ENCODE data around the gene MAN1B1. TPM values are rescaled to one million over a fixed set of nuclear protein-coding genes. Genes with fewer than 3 reads are reported as not detected.
"Not testable (repeated sequence)": the region's sequence is repeated elsewhere in the genome, so short reads cannot be mapped to it uniquely, and the experiment has no call there.

Gene MAN1B1
- total and polyA plus RNA-seq, 4 donors: 19.9 to 31.8 (median 26.5) TPM

DNA sequence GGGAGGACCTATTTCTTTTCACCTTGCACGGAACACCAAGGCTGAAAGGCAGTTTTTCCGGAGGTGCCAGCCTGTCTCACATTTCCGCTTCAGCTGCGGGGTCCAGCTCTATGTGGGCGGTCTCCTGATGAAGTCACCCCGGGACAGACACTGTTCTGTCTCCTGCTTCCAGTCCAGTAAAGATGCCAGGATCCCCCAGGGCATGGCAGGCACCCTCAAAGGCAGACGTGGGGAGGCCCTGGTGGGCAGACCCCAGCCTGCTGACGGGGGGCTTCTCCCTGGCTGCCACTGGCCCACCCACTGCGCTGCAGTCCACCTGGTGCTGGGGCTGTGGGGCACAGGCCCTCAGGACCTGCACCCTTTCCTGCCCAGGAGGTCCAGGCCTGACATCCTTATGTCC lies 24.0 kb upstream of the MAN1B1 start:
- not testable (repeated sequence) for H3K36me3 ChIP-seq (ENCODE audit: control insufficient read depth in 4 of 4, insufficient read depth in 3 of 4, low read depth in 1 of 4, low read length in 3 of 4); H3K27me3 ChIP-seq (ENCODE audit: control insufficient read depth in 4 of 4, insufficient read depth in 4 of 4, low read length in 3 of 4); H3K4me3 ChIP-seq (ENCODE audit: low read depth in 1 of 3, low read length in 3 of 3); H3K27ac ChIP-seq (ENCODE audit: low read depth in 1 of 2, low read length in 2 of 2); DNase-seq (ENCODE audit: low spot score); H3K9ac ChIP-seq (ENCODE audit: low read depth in 1 of 2, low read length in 2 of 2); H3K4me1 ChIP-seq (ENCODE audit: control insufficient read depth in 4 of 4, insufficient read depth in 4 of 4, low read length in 3 of 4); H3K9me3 ChIP-seq (ENCODE audit: control insufficient read depth in 4 of 4, low read length in 3 of 4)
- WGBS: 93% methylated on average over 9 of the region's 9 CpGs

DNA sequence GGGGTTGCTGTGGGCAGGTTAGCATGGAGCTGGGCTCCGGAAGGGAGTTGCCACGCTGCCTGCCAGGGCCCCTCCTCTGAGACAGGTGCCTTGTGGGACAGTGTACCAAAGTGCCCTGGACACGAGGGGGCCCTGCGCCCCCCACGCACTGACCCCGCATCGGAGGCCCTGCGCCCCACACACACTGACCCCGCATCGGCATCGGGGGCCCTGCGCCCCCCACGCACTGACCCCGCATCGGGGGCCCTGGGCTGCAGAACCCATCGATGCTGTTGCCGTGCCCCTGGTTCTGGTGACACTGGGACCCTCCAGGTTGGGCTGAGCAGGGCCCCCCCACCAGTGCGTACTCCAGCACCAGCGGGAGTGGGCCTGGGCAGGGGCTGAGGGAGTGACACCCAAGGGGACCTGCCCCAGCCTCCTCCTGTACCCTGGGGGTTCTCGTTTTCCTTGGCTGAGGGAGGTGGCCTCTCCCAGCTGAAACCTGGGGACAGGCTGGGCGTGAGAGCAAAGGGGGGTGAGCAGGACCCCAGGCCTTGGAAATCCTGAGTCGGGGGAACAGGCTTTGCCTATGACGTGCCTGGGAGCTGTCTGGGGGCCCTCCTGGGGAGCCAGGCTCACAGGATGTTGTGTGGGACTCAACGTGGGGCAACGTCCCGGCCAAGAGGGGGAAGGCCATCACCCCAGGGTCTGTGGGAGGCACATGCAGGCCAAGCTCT lies 23.3 kb upstream of the MAN1B1 start:
- Histone ChIP-seq H3K9ac (ENCODE audit: low read depth in 1 of 2, low read length in 2 of 2) (no peak overlapping the region), H3K27me3 (ENCODE audit: control insufficient read depth in 4 of 4, insufficient read depth in 4 of 4, low read length in 3 of 4) (peaks cover 0 to 4% (median 0%) of the 10 kb centered on the region in 4 donors), H3K36me3 (ENCODE audit: control insufficient read depth in 4 of 4, insufficient read depth in 3 of 4, low read depth in 1 of 4, low read length in 3 of 4) (no peaks in the 10 kb centered on the region), H3K27ac (ENCODE audit: low read depth in 1 of 2, low read length in 2 of 2) (no peak overlapping the region), H3K4me1 (ENCODE audit: control insufficient read depth in 4 of 4, insufficient read depth in 4 of 4, low read length in 3 of 4) (peaks cover 0 to 6% (median 0%) of the 10 kb centered on the region in 4 donors), H3K4me3 (ENCODE audit: low read depth in 1 of 3, low read length in 3 of 3) (no peak overlapping the region), H3K9me3 (ENCODE audit: control insufficient read depth in 4 of 4, low read length in 3 of 4) (no peaks in the 10 kb centered on the region)
- TF ChIP-seq RXRA (IDR thresholded peaks at IDR 0.05) (no peak), EGR1 (IDR thresholded peaks at IDR 0.05; ENCODE audit: low read depth in 2 of 2) (no peak), HNF4A (conservative IDR thresholded peaks at IDR 0.05) (no peak), HNF4G (IDR thresholded peaks at IDR 0.05) (no peak), SP1 (IDR thresholded peaks at IDR 0.05) (no peak), FOXA1 (IDR thresholded peaks at IDR 0.05) (no peak), RAD21 (IDR thresholded peaks at IDR 0.05) (no peak), TAF1 (conservative IDR thresholded peaks at IDR 0.05) (no peak), FOXA2 (IDR thresholded peaks at IDR 0.05) (no peak), JUND (IDR thresholded peaks at IDR 0.05) (no peak), YY1 (IDR thresholded peaks at IDR 0.05) (no peak), NR2F2 (IDR thresholded peaks at IDR 0.05) (no peak), GABPA (IDR thresholded peaks at IDR 0.05 in 1 of 2, conservative IDR thresholded peaks at IDR 0.05 in 1 of 2) (no peak)
- TF ChIP-seq, protein P1, sequence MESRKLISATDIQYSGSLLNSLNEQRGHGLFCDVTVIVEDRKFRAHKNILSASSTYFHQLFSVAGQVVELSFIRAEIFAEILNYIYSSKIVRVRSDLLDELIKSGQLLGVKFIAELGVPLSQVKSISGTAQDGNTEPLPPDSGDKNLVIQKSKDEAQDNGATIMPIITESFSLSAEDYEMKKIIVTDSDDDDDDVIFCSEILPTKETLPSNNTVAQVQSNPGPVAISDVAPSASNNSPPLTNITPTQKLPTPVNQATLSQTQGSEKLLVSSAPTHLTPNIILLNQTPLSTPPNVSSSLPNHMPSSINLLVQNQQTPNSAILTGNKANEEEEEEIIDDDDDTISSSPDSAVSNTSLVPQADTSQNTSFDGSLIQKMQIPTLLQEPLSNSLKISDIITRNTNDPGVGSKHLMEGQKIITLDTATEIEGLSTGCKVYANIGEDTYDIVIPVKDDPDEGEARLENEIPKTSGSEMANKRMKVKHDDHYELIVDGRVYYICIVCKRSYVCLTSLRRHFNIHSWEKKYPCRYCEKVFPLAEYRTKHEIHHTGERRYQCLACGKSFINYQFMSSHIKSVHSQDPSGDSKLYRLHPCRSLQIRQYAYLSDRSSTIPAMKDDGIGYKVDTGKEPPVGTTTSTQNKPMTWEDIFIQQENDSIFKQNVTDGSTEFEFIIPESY (IDR thresholded peaks at IDR 0.05): no peak
- TF ChIP-seq, protein P2, sequence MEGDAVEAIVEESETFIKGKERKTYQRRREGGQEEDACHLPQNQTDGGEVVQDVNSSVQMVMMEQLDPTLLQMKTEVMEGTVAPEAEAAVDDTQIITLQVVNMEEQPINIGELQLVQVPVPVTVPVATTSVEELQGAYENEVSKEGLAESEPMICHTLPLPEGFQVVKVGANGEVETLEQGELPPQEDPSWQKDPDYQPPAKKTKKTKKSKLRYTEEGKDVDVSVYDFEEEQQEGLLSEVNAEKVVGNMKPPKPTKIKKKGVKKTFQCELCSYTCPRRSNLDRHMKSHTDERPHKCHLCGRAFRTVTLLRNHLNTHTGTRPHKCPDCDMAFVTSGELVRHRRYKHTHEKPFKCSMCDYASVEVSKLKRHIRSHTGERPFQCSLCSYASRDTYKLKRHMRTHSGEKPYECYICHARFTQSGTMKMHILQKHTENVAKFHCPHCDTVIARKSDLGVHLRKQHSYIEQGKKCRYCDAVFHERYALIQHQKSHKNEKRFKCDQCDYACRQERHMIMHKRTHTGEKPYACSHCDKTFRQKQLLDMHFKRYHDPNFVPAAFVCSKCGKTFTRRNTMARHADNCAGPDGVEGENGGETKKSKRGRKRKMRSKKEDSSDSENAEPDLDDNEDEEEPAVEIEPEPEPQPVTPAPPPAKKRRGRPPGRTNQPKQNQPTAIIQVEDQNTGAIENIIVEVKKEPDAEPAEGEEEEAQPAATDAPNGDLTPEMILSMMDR (IDR thresholded peaks at IDR 0.05; ENCODE audit: low read depth, low read length, missing input control): no peak
- TF ChIP-seq, protein P3, sequence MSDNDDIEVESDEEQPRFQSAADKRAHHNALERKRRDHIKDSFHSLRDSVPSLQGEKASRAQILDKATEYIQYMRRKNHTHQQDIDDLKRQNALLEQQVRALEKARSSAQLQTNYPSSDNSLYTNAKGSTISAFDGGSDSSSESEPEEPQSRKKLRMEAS (IDR thresholded peaks at IDR 0.05): no peak
- TF ChIP-seq, protein P4, sequence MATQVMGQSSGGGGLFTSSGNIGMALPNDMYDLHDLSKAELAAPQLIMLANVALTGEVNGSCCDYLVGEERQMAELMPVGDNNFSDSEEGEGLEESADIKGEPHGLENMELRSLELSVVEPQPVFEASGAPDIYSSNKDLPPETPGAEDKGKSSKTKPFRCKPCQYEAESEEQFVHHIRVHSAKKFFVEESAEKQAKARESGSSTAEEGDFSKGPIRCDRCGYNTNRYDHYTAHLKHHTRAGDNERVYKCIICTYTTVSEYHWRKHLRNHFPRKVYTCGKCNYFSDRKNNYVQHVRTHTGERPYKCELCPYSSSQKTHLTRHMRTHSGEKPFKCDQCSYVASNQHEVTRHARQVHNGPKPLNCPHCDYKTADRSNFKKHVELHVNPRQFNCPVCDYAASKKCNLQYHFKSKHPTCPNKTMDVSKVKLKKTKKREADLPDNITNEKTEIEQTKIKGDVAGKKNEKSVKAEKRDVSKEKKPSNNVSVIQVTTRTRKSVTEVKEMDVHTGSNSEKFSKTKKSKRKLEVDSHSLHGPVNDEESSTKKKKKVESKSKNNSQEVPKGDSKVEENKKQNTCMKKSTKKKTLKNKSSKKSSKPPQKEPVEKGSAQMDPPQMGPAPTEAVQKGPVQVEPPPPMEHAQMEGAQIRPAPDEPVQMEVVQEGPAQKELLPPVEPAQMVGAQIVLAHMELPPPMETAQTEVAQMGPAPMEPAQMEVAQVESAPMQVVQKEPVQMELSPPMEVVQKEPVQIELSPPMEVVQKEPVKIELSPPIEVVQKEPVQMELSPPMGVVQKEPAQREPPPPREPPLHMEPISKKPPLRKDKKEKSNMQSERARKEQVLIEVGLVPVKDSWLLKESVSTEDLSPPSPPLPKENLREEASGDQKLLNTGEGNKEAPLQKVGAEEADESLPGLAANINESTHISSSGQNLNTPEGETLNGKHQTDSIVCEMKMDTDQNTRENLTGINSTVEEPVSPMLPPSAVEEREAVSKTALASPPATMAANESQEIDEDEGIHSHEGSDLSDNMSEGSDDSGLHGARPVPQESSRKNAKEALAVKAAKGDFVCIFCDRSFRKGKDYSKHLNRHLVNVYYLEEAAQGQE (IDR thresholded peaks at IDR 0.05): no peak
- TF ChIP-seq, protein P5, sequence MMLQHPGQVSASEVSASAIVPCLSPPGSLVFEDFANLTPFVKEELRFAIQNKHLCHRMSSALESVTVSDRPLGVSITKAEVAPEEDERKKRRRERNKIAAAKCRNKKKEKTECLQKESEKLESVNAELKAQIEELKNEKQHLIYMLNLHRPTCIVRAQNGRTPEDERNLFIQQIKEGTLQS (IDR thresholded peaks at IDR 0.05): no peak
- WGBS: 82% methylated on average over 26 of the region's 26 CpGs
- no peak for DNase-seq (ENCODE audit: low spot score)
